Ishikawa (cell line): ENCODE results near the gene BMERB1.

Experiments used
- CEBPB ChIP-seq: IDR thresholded peaks from 2 replicates; pipeline ENCODE4 v1.6.1; 2012
- CREB1 ChIP-seq: IDR thresholded peaks from 2 replicates; pipeline ENCODE4 v1.6.1; 2012; ENCODE audit warnings: low read depth
- EGR1 ChIP-seq: IDR thresholded peaks from 2 replicates; pipeline ENCODE4 v1.6.1; 2012
- EP300 ChIP-seq: IDR thresholded peaks from 2 replicates; pipeline ENCODE4 v1.6.1; 2012; ENCODE audit warnings: borderline replicate concordance
- FOXM1 ChIP-seq: IDR thresholded peaks from 2 replicates; pipeline ENCODE4 v1.6.1; 2012; ENCODE audit warnings: low read depth, borderline replicate concordance
- MAX ChIP-seq: IDR thresholded peaks from 2 replicates; pipeline ENCODE4 v1.6.1; 2012
- NFIC ChIP-seq: IDR thresholded peaks from 2 replicates; pipeline ENCODE4 v1.6.1; 2012
- RAD21 ChIP-seq: IDR thresholded peaks from 2 replicates; pipeline ENCODE4 v1.6.1; 2012; ENCODE audit warnings: low read depth
- REST ChIP-seq: IDR thresholded peaks from 2 replicates; pipeline ENCODE4 v1.6.1; 2012; ENCODE audit warnings: low read depth, mild to moderate bottlenecking
- TAF1 ChIP-seq: IDR thresholded peaks from 2 replicates; pipeline ENCODE4 v1.6.1; 2012; ENCODE audit warnings: low read depth, mild to moderate bottlenecking
- TCF12 ChIP-seq: IDR thresholded peaks from 2 replicates; pipeline ENCODE4 v1.6.1; 2012; ENCODE audit warnings: low read depth
- TEAD4 ChIP-seq: IDR thresholded peaks from 2 replicates; pipeline ENCODE4 v1.6.1; 2012
- YY1 ChIP-seq: IDR thresholded peaks from 2 replicates; pipeline ENCODE4 v1.6.1; 2012; ENCODE audit warnings: low read depth
- ZBTB7A ChIP-seq: IDR thresholded peaks from 2 replicates; pipeline ENCODE4 v1.6.1; 2012; ENCODE audit warnings: low read depth
- TF ChIP-seq, protein P1 (sequence below): IDR thresholded peaks from 2 replicates; pipeline ENCODE4 v1.6.1; 2012

The BMERB1 gene

DNA sequence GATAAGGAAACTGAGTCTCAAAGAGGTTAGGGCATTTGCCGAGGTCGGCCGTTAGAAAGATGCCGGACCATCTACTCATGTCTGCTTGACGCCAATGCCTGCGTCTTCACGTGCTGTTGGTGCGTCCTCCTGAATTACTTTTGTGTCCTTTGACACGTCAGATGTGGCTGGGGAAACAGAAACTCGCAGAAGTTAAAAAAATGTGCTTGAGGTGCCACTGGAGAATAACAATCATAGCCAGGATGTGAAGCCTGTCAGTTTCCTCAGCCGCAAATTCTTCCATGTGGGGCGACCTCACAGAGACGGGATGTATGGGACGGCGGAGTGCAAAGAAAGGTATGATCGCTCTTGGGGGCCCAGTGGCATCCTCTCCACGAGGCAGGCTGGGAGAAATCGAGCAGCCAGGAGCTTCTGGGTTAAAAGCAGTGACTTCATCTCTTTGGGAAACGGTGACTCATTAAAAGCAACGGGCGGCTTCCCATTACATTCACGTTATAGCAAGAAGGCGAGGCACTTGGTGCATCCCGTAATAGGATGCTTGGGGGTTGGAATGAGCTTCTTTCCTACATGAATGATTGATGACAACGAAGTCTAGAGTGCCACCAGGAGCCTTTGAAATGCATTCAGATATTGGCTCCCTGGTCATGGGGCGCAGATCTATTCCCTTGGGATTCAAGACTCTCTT is 67.8 kb downstream of the BMERB1 start:
- TF ChIP-seq FOXM1 (no peak), MAX (0 out of 2 replicates have a peak, but pooled peaks have one; percentile 29), YY1 (no peak), TCF12 (no peak)
- TF ChIP-seq, protein P1, sequence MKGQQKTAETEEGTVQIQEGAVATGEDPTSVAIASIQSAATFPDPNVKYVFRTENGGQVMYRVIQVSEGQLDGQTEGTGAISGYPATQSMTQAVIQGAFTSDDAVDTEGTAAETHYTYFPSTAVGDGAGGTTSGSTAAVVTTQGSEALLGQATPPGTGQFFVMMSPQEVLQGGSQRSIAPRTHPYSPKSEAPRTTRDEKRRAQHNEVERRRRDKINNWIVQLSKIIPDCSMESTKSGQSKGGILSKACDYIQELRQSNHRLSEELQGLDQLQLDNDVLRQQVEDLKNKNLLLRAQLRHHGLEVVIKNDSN, result no peak

DNA sequence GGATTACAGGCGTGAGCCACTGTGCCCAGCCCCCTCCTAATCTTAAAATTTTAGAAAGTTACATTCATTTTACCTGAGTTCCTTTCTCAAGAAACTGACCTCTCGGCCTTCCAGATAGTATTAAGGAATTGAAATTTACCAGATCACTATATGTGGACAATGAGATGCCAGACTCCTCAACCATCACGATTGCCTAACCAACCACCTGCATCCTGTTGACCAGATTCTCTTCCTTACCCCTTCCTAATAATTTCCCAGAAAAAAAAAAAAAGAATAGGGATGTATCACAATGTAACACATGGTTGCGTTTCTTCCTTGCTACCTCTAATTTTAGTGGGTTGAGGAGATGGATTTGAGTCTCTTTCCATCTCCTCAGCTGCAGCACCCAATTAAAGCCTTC is 72.1 kb downstream of the BMERB1 start:
- TF ChIP-seq RAD21, result no peak
- no peak for TF ChIP-seq TEAD4
- no peak for TF ChIP-seq REST
- no peak for TF ChIP-seq MAX
- no peak for TF ChIP-seq TCF12
- TF ChIP-seq CEBPB, result no peak
- no peak for TF ChIP-seq ZBTB7A
- TF ChIP-seq EP300, result no peak
- TF ChIP-seq FOXM1, result no peak
- no peak for TF ChIP-seq TAF1
- TF ChIP-seq, protein P1, result no peak
- no peak for TF ChIP-seq EGR1
- TF ChIP-seq CREB1, result no peak
- no peak for TF ChIP-seq NFIC
- no peak for TF ChIP-seq YY1

GRCh38 chr16:15507301-15507958 is 73.0 kb downstream of the BMERB1 start:
- TF ChIP-seq TCF12 (no peak), MAX (no peak), YY1 (no peak), TAF1 (no peak), ZBTB7A (no peak), FOXM1 (no peak), TEAD4 (no peak), REST (no peak), EP300 (no peak), EGR1 (no peak), CEBPB (no peak), NFIC (no peak), RAD21 (no peak), CREB1 (no peak)
- TF ChIP-seq, protein P1, result no peak

DNA sequence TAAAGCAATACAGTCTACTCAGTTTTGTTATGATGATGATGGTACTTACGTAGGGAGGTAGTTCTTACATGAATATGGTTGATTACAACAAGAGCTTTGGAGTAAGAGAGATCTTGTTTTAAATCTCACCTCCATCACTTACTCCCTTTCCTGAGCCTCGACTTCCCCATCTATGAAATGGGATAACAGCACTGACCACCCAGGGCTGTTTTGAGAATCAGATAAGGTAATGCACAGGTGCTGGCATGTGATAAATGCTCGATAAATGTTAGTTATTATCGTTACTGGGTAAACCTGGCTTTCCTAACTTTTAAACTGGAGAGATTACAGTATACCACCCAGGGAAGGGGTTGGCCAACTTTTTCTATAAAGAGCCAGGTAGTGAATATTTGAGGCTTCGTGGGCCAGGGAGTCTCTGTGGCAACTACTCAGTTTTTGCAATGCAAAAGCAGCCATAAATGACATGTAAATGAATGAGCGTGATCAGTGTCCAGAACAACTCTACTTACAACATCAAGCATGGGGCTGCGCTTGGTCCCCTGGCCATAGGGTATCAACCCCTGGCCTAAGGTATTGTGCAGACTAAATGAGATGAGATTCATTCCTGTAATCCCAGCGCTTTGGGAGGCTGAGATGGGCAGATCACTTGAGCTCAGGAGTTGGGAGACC is 73.7 kb downstream of the BMERB1 start:
- no peak for TF ChIP-seq NFIC
- no peak for TF ChIP-seq FOXM1
- no peak for TF ChIP-seq RAD21
- no peak for TF ChIP-seq CREB1
- TF ChIP-seq, protein P1, result no peak
- TF ChIP-seq EGR1, result no peak
- no peak for TF ChIP-seq CEBPB
- no peak for TF ChIP-seq TEAD4
- TF ChIP-seq ZBTB7A, result no peak
- no peak for TF ChIP-seq TCF12
- no peak for TF ChIP-seq EP300
- no peak for TF ChIP-seq MAX
- no peak for TF ChIP-seq TAF1
- TF ChIP-seq YY1, result no peak
- TF ChIP-seq REST, result no peak
